ENCODE results near the gene MIOX. TPM values are rescaled to one million over a fixed set of nuclear protein-coding genes. Genes with fewer than 3 reads are reported as not detected.

MIOX gene
- total RNA-seq, 2 donors from 2014 or later, result not detected

GRCh38 chr22:50440544-50441249 is 46.0 kb upstream of the MIOX start:
- intact Hi-C loops (cut with DNase I), result no loop called here
- no peak overlapping the region for H3K9ac ChIP-seq (ENCODE audit: low read depth in 2 of 2, low read length in 2 of 2)
- DNase-seq, result no peak
- H3K27me3 ChIP-seq, result no peaks in the 10 kb centered on the region
- no peak overlapping the region for H3K27ac ChIP-seq
- H3K9me3 ChIP-seq, result no peaks in the 10 kb centered on the region
- no peaks in the 10 kb centered on the region for H3K4me1 ChIP-seq
- no peak overlapping the region for H3K4me3 ChIP-seq
- TF ChIP-seq, protein P1, sequence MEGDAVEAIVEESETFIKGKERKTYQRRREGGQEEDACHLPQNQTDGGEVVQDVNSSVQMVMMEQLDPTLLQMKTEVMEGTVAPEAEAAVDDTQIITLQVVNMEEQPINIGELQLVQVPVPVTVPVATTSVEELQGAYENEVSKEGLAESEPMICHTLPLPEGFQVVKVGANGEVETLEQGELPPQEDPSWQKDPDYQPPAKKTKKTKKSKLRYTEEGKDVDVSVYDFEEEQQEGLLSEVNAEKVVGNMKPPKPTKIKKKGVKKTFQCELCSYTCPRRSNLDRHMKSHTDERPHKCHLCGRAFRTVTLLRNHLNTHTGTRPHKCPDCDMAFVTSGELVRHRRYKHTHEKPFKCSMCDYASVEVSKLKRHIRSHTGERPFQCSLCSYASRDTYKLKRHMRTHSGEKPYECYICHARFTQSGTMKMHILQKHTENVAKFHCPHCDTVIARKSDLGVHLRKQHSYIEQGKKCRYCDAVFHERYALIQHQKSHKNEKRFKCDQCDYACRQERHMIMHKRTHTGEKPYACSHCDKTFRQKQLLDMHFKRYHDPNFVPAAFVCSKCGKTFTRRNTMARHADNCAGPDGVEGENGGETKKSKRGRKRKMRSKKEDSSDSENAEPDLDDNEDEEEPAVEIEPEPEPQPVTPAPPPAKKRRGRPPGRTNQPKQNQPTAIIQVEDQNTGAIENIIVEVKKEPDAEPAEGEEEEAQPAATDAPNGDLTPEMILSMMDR (IDR thresholded peaks at IDR 0.05), result no peak
- H3K36me3 ChIP-seq, result peaks cover 9% of the 10 kb centered on the region

- H3K4me1 ChIP-seq, result no peaks in the 10 kb centered on the region
- DNase-seq, result no peak
- TF ChIP-seq, protein P1 (IDR thresholded peaks at IDR 0.05), result no peak
- H3K9ac ChIP-seq (ENCODE audit: low read depth in 2 of 2, low read length in 2 of 2), result no peak overlapping the region
- H3K36me3 ChIP-seq, result peaks cover 3% of the 10 kb centered on the region
- H3K4me3 ChIP-seq, result no peak overlapping the region
- no peaks in the 10 kb centered on the region for H3K27me3 ChIP-seq
- no peak overlapping the region for H3K27ac ChIP-seq
- no peaks in the 10 kb centered on the region for H3K9me3 ChIP-seq
- intact Hi-C loops (cut with DNase I), result no loop called here
Observed at GRCh38 chr22:50441428-50441993, 45.1 kb upstream of the MIOX start.

GRCh38 chr22:50443197-50443596 is 43.5 kb upstream of the MIOX start:
- no peak overlapping the region for H3K27ac ChIP-seq
- no peaks in the 10 kb centered on the region for H3K9me3 ChIP-seq
- intact Hi-C loops (cut with DNase I), result no loop called here
- H3K4me1 ChIP-seq, result no peaks in the 10 kb centered on the region
- H3K9ac ChIP-seq (ENCODE audit: low read depth in 2 of 2, low read length in 2 of 2), result no peak overlapping the region
- peaks cover 6% of the 10 kb centered on the region for H3K36me3 ChIP-seq
- DNase-seq, result no peak
- no peaks in the 10 kb centered on the region for H3K27me3 ChIP-seq
- H3K4me3 ChIP-seq, result no peak overlapping the region
- TF ChIP-seq, protein P1 (IDR thresholded peaks at IDR 0.05), result no peak

DNA sequence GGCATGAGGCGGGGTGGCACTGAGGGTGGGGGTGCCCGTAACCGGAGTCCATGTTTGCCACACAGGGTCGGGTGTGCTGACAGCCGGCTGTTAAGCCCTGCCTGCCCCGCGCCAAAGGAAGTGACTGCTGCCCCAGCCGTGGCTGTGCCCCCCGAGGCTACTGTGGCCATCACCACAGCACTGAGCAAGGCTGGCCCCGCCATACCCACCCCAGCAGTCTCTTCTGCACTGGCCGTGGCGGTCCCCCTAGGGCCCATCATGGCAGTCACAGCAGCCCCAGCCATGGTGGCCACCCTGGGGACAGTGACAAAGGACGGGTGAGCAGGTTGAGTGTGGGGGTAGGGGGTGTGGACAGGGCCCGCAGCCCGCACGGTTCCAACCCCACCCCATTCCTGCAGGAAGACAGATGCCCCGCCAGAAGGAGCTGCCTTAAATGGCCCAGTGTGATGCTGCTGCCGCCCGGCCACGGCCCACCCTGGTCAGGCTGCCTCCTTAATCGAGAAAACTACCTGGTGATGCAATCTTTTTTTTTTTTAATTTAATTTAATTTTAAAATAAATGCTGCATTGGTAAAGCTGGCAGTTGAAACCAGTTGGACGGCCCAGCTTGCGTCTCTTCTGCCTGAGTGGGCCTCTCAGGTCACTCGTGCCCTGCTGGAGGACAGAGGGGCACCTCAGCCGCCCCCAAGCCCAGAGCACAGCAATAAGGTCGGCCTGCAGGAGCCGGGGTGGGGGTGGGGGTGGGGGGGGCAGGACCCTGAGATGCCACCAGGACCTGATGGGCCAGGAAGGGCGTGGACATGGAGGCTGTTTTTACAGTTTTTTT is 42.6 kb upstream of the MIOX start:
- Histone ChIP-seq H3K4me1 (no peaks in the 10 kb centered on the region), H3K9me3 (no peaks in the 10 kb centered on the region), H3K27ac (no peak overlapping the region)

GRCh38 chr22:50444663-50445062 is 42.0 kb upstream of the MIOX start:
- peaks cover 8% of the 10 kb centered on the region for H3K36me3 ChIP-seq
- intact Hi-C loops (cut with DNase I), result no loop called here
- no peak overlapping the region for H3K4me3 ChIP-seq
- no peak overlapping the region for H3K9ac ChIP-seq (ENCODE audit: low read depth in 2 of 2, low read length in 2 of 2)
- TF ChIP-seq, protein P1 (IDR thresholded peaks at IDR 0.05), result no peak
- no peaks in the 10 kb centered on the region for H3K9me3 ChIP-seq
- H3K27ac ChIP-seq, result no peak overlapping the region
- DNase-seq, result peak; percentile 47
- no peaks in the 10 kb centered on the region for H3K27me3 ChIP-seq
- H3K4me1 ChIP-seq, result no peaks in the 10 kb centered on the region

More for the DNA sequence above, 42.6 kb upstream of the MIOX start:
- H3K9ac ChIP-seq (ENCODE audit: low read depth in 2 of 2, low read length in 2 of 2), result no peak overlapping the region
- no peaks in the 10 kb centered on the region for H3K27me3 ChIP-seq
- TF ChIP-seq, protein P1 (IDR thresholded peaks at IDR 0.05), result no peak
- H3K36me3 ChIP-seq, result peaks cover 8% of the 10 kb centered on the region
- no peak overlapping the region for H3K4me3 ChIP-seq
- no peak for DNase-seq
- intact Hi-C loops (cut with DNase I), result no loop called here

Data from colonic mucosa (tissue), 4 donors.